Astrocyte (in vitro differentiated cells and primary cell): Measurements from ENCODE around the gene ACTN1.

Source experiments
- EZH2 ChIP-seq: IDR thresholded peaks from 2 replicates; pipeline ENCODE4 v1.6.1; 2012; ENCODE audit warnings: mild to moderate bottlenecking, low read length, inconsistent platforms; ENCODE audit not compliant: insufficient read depth
- TF ChIP-seq, protein P1 (sequence below): IDR thresholded peaks from 2 replicates; pipeline ENCODE4 v1.5.1; 2011; ENCODE audit warnings: low read depth, mild to moderate bottlenecking, inconsistent platforms, low read length, moderate library complexity; ENCODE audit not compliant: insufficient read depth

DNA sequence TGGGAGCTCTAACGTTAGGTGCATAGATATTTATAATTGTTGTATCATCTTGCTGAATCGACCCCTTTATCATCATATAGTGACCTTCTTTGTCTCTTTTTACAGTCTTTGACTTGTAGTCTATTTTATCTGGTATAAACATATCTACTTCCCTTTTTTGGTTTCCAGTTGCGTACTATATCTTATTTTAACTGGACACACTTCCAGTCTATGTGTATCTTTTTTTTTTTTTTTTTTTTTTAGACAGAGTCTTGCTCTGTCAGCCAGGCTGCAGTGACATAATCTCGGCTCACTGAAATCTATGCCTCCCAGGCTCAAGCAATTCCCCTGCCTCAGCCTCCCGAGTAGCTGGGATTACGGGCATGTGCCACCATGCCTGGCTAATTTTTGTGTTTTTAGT lies 144.3 kb downstream of the ACTN1 start:
- TF ChIP-seq, protein P1, sequence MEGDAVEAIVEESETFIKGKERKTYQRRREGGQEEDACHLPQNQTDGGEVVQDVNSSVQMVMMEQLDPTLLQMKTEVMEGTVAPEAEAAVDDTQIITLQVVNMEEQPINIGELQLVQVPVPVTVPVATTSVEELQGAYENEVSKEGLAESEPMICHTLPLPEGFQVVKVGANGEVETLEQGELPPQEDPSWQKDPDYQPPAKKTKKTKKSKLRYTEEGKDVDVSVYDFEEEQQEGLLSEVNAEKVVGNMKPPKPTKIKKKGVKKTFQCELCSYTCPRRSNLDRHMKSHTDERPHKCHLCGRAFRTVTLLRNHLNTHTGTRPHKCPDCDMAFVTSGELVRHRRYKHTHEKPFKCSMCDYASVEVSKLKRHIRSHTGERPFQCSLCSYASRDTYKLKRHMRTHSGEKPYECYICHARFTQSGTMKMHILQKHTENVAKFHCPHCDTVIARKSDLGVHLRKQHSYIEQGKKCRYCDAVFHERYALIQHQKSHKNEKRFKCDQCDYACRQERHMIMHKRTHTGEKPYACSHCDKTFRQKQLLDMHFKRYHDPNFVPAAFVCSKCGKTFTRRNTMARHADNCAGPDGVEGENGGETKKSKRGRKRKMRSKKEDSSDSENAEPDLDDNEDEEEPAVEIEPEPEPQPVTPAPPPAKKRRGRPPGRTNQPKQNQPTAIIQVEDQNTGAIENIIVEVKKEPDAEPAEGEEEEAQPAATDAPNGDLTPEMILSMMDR, result no peak
- no peak for TF ChIP-seq EZH2
